GM12878 (cell line): ENCODE results near the gene KLK13. TPM values are rescaled to one million over a fixed set of nuclear protein-coding genes. Genes with fewer than 3 reads are reported as not detected.
A peak's percentile ranks its signal among the peaks of the same experiment; 100 is the strongest.

Source experiments
- EZH2 ChIP-seq: IDR thresholded peaks from 2 replicates; pipeline ENCODE4 v1.6.1; 2012; ENCODE audit warnings: low read depth, mild to moderate bottlenecking, control low read depth, inconsistent platforms, low read length, borderline replicate concordance; ENCODE audit not compliant: control insufficient read depth
- IKZF2 ChIP-seq, 2 experiments: fragments of 450-650 bp; IDR thresholded peaks; 2 replicates each; pipeline ENCODE4 v1.6.1; 2017; ENCODE audit warnings: mild to moderate bottlenecking in 2 of 2, moderate library complexity in 2 of 2
- KDM1A ChIP-seq: fragments of 200-600 bp; sonication (generic); IDR thresholded peaks from 2 replicates; pipeline ENCODE4 v1.6.1; 2016; ENCODE audit warnings: borderline replicate concordance
- POLR2AphosphoS5 ChIP-seq: IDR thresholded peaks from 2 replicates; pipeline ENCODE4 v1.6.1; 2011; ENCODE audit warnings: mild to moderate bottlenecking, low read length, inconsistent platforms
- RCOR1 ChIP-seq: conservative IDR thresholded peaks from 2 replicates; pipeline ENCODE4 v1.6.1; 2012; ENCODE audit warnings: low read depth, low read length, improper control_type of control experiment
- SPI1 ChIP-seq: IDR thresholded peaks from 2 replicates; pipeline ENCODE4 v1.6.1; 2011; ENCODE audit warnings: low read depth, mild to moderate bottlenecking, low read length, moderate library complexity, borderline replicate concordance; ENCODE audit not compliant: insufficient read depth
- STAT3 ChIP-seq: IDR thresholded peaks from 2 replicates; pipeline ENCODE4 v1.6.1; 2011; ENCODE audit warnings: low read depth, low read length, improper control_type of control experiment
- TCF7 ChIP-seq: IDR thresholded peaks from 2 replicates; pipeline ENCODE4 v1.6.1; 2014; ENCODE audit warnings: antibody characterized with exemption, borderline replicate concordance
- polyA plus RNA-seq, 11 experiments: library from polyadenylated mRNA; depleted of rRNA in 4 of 11; unstranded in 6 of 11; stranded (reverse) in 5 of 11; fragments of >200 nt; fragmentation: Nextera tagmentation in 4 of 11; fragmentation: Illumina TruSeq in 1 of 11; extraction: Ambion mirVana in 4 of 11; extraction: Trizol in 1 of 11; gene quantifications; 1 replicate in 1 of 11; 2 replicates in 10 of 11; pipeline versions ENCODE4 v1.2.1 to v1.2.3, GENCODE V29; 2011 to 2016; ENCODE audit warnings: inconsistent platforms in 2 of 11, missing spikeins in 2 of 11, low read depth in 1 of 11
- total RNA-seq, 4 experiments: library from RNA; depleted of rRNA in 3 of 4; stranded (reverse); fragments of >200 nt in 3 of 4; fragmentation: Illumina TruSeq in 1 of 4; extraction: Trizol in 1 of 4; gene quantifications; 2 replicates each; pipeline versions ENCODE4 v1.2.1 to v1.2.3, GENCODE V29; 2013 to 2021
- TF ChIP-seq, protein P1 (sequence below): fragments of 450-650 bp; formaldehyde crosslinking; IDR thresholded peaks from 2 replicates; pipeline ENCODE4 v1.4.0; 2020; ENCODE audit warnings: mild to moderate bottlenecking, moderate library complexity
- TF ChIP-seq, protein P2 (sequence below): fragments of 450-650 bp; formaldehyde crosslinking; IDR thresholded peaks from 2 replicates; pipeline ENCODE4 v1.5.0; 2022; ENCODE audit warnings: mild to moderate bottlenecking, missing genetic modification characterization
- TF ChIP-seq, protein P3 (sequence below): fragments of 450-650 bp; IDR thresholded peaks from 2 replicates; pipeline ENCODE4 v1.6.1; 2016; ENCODE audit warnings: mild to moderate bottlenecking, moderate library complexity, borderline replicate concordance
- TF ChIP-seq, protein P4 (sequence below): IDR thresholded peaks from 2 replicates; pipeline ENCODE4 v1.6.1; 2011; ENCODE audit warnings: borderline replicate concordance, low read depth, mild to moderate bottlenecking, moderate library complexity, mixed read lengths, low read length; ENCODE audit not compliant: insufficient read depth; ENCODE audit errors: extremely low read length
- TF ChIP-seq, protein P5 (sequence below): fragments of 450-650 bp; conservative IDR thresholded peaks from 2 replicates; pipeline ENCODE4 v1.6.1; 2017; ENCODE audit warnings: mild to moderate bottlenecking, moderate library complexity

Gene KLK13
- total and polyA plus RNA-seq, 10 of the 15 experiments (the other 5 are each of a cell fraction or from before 2014, with no cell fraction given): not detected

DNA sequence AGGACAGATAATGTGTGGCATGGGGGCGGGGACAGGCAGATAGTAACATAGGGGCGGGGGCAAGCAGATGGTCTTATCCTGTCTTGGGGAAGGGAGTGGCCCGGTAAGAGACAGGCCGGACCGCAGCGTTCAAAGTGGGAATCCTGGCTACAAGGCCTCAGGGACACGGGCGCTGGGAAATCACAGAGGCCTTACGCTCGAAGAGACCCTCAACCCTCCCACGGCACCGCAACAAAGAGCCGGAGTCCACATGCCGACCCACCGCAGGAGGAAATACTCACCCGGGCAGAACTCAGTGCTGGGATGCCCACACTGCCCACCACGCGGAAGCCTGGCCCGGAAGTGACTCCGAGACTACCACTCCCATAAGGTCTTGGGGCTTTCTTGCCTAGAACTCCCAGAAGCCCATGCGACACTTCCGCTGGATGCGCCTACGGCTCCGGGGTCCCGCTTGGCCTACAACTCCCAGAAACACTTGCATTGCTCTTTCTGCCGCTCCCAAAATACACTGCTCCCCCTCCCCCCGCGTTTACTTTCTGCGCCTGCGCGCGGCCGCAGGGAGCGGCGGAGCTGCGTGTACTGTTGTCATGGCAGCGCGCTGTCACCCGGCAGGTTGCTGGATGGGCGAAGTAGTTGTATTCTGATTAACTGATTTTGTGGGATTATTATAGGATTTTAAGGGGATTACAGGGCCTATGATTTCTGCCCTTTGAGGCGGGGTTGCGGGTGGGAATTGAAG is 43.3 kb upstream of the KLK13 start, which contains the start of gene CTU1 (continued):
- TF ChIP-seq, protein P1, sequence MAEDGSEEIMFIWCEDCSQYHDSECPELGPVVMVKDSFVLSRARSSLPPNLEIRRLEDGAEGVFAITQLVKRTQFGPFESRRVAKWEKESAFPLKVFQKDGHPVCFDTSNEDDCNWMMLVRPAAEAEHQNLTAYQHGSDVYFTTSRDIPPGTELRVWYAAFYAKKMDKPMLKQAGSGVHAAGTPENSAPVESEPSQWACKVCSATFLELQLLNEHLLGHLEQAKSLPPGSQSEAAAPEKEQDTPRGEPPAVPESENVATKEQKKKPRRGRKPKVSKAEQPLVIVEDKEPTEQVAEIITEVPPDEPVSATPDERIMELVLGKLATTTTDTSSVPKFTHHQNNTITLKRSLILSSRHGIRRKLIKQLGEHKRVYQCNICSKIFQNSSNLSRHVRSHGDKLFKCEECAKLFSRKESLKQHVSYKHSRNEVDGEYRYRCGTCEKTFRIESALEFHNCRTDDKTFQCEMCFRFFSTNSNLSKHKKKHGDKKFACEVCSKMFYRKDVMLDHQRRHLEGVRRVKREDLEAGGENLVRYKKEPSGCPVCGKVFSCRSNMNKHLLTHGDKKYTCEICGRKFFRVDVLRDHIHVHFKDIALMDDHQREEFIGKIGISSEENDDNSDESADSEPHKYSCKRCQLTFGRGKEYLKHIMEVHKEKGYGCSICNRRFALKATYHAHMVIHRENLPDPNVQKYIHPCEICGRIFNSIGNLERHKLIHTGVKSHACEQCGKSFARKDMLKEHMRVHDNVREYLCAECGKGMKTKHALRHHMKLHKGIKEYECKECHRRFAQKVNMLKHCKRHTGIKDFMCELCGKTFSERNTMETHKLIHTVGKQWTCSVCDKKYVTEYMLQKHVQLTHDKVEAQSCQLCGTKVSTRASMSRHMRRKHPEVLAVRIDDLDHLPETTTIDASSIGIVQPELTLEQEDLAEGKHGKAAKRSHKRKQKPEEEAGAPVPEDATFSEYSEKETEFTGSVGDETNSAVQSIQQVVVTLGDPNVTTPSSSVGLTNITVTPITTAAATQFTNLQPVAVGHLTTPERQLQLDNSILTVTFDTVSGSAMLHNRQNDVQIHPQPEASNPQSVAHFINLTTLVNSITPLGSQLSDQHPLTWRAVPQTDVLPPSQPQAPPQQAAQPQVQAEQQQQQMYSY (CRISPR knock-in tag): no peak
- TF ChIP-seq STAT3: 0 out of 2 replicates have a peak, but pooled peaks have one; percentile 24
- TF ChIP-seq POLR2AphosphoS5: peak; percentile 71; the same call in 1 of the 2 replicates
- TF ChIP-seq, protein P2, sequence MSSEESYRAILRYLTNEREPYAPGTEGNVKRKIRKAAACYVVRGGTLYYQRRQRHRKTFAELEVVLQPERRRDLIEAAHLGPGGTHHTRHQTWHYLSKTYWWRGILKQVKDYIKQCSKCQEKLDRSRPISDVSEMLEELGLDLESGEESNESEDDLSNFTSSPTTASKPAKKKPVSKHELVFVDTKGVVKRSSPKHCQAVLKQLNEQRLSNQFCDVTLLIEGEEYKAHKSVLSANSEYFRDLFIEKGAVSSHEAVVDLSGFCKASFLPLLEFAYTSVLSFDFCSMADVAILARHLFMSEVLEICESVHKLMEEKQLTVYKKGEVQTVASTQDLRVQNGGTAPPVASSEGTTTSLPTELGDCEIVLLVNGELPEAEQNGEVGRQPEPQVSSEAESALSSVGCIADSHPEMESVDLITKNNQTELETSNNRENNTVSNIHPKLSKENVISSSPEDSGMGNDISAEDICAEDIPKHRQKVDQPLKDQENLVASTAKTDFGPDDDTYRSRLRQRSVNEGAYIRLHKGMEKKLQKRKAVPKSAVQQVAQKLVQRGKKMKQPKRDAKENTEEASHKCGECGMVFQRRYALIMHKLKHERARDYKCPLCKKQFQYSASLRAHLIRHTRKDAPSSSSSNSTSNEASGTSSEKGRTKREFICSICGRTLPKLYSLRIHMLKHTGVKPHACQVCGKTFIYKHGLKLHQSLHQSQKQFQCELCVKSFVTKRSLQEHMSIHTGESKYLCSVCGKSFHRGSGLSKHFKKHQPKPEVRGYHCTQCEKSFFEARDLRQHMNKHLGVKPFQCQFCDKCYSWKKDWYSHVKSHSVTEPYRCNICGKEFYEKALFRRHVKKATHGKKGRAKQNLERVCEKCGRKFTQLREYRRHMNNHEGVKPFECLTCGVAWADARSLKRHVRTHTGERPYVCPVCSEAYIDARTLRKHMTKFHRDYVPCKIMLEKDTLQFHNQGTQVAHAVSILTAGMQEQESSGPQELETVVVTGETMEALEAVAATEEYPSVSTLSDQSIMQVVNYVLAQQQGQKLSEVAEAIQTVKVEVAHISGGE (CRISPR knock-in tag): no peak
- no peak for TF ChIP-seq EZH2
- TF ChIP-seq, protein P3, sequence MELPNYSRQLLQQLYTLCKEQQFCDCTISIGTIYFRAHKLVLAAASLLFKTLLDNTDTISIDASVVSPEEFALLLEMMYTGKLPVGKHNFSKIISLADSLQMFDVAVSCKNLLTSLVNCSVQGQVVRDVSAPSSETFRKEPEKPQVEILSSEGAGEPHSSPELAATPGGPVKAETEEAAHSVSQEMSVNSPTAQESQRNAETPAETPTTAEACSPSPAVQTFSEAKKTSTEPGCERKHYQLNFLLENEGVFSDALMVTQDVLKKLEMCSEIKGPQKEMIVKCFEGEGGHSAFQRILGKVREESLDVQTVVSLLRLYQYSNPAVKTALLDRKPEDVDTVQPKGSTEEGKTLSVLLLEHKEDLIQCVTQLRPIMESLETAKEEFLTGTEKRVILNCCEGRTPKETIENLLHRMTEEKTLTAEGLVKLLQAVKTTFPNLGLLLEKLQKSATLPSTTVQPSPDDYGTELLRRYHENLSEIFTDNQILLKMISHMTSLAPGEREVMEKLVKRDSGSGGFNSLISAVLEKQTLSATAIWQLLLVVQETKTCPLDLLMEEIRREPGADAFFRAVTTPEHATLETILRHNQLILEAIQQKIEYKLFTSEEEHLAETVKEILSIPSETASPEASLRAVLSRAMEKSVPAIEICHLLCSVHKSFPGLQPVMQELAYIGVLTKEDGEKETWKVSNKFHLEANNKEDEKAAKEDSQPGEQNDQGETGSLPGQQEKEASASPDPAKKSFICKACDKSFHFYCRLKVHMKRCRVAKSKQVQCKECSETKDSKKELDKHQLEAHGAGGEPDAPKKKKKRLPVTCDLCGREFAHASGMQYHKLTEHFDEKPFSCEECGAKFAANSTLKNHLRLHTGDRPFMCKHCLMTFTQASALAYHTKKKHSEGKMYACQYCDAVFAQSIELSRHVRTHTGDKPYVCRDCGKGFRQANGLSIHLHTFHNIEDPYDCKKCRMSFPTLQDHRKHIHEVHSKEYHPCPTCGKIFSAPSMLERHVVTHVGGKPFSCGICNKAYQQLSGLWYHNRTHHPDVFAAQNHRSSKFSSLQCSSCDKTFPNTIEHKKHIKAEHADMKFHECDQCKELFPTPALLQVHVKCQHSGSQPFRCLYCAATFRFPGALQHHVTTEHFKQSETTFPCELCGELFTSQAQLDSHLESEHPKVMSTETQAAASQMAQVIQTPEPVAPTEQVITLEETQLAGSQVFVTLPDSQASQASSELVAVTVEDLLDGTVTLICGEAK: peak; percentile 95
- no peak for TF ChIP-seq IKZF2 (IDR thresholded peaks at IDR 0.05)
- TF ChIP-seq, protein P4, sequence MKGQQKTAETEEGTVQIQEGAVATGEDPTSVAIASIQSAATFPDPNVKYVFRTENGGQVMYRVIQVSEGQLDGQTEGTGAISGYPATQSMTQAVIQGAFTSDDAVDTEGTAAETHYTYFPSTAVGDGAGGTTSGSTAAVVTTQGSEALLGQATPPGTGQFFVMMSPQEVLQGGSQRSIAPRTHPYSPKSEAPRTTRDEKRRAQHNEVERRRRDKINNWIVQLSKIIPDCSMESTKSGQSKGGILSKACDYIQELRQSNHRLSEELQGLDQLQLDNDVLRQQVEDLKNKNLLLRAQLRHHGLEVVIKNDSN: no peak
- TF ChIP-seq KDM1A: no peak
- peak; percentile 54; the same call in 1 of the 2 replicates for TF ChIP-seq SPI1
- no peak for TF ChIP-seq RCOR1
- TF ChIP-seq, protein P5, sequence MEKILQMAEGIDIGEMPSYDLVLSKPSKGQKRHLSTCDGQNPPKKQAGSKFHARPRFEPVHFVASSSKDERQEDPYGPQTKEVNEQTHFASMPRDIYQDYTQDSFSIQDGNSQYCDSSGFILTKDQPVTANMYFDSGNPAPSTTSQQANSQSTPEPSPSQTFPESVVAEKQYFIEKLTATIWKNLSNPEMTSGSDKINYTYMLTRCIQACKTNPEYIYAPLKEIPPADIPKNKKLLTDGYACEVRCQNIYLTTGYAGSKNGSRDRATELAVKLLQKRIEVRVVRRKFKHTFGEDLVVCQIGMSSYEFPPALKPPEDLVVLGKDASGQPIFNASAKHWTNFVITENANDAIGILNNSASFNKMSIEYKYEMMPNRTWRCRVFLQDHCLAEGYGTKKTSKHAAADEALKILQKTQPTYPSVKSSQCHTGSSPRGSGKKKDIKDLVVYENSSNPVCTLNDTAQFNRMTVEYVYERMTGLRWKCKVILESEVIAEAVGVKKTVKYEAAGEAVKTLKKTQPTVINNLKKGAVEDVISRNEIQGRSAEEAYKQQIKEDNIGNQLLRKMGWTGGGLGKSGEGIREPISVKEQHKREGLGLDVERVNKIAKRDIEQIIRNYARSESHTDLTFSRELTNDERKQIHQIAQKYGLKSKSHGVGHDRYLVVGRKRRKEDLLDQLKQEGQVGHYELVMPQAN: peak; percentile 66
- no peak for TF ChIP-seq TCF7
